HK-2 (cell line): ENCODE results near the gene LRRC47.

ENCODE experiments used
- DNase-seq: peaks from one replicate; pipeline ENCODE4 v3.0.0-alpha.2; 2018; ENCODE audit not compliant: unreplicated experiment

LRRC47 gene

GRCh38 chr1:3796215-3797061 is at the start of gene LRRC47:
TSS of gene LRRC47 (minus strand) at chr1:3796498. CDS start at chr1:3796476, 22 bp downstream.
- peak; percentile 94 for DNase-seq

DNA sequence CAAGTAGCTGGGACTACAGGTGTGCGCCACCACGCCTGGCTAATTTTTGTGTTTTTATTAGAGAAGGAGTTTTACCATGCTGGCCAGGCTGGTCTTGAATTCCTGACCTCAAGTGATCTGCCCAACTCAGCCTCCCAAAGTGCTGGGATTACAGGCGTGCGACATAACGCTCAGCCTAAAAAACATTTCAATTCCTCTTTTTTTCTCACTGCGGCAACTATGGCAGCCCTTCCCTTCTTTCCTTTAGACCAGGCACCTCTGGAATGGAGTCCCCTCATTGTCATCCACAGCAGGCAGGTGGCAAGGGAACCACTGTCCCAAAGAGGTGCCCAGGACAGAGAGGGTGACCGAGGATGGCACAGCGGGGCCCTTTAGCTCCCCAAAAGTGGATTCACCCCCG is 46.6 kb upstream of the LRRC47 start:
- DNase-seq: no peak

DNA sequence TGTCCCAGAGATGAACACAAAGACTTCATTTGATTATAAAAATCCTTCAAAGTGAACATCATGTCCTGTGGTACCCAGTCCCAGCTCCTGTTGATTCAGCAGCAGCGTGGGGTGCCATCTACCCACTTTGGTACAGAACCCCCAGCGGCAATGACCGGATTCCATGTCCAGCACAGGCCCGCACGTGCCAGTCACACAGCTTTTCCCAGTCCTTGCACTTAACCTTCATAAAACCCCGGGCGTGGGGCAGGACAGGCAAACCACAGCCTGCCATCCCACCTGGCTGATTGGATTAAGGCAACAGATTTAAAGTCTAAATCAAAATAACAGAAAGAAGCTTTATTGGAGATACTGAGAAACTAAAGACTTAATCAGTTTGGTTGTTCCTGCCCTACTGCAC is 45.2 kb upstream of the LRRC47 start:
- DNase-seq: no peak

GRCh38 chr1:3838788-3839187 is 42.5 kb upstream of the LRRC47 start:
- no peak for DNase-seq

- DNase-seq: no peak
These were observed 41.4 kb upstream of the LRRC47 start for GRCh38 chr1:3837685-3838084.

- no peak for DNase-seq
These were observed 40.9 kb upstream of the LRRC47 start for GRCh38 chr1:3837200-3837599.

GRCh38 chr1:3836421-3836820 is 40.1 kb upstream of the LRRC47 start:
- DNase-seq: no peak

DNA sequence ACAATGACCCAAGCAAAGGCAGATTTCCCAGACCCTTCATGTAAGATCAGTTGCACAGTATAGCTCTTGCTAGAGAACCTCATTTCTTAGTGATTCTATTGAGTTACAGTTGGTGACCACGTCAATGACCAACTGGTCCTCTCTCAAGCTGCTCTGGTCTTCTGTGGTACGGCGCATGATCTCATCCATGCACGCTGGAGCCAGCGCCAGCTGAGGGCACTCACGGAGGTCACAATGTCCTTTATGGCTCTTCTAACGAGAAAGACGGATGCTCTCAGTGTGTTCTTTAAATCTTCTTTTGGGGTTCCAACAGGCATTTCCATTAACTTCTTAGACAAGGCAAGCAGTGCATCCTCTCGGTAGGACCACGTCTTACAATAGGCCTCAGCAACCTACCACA is 38.4 kb upstream of the LRRC47 start:
- DNase-seq: no peak

DNA sequence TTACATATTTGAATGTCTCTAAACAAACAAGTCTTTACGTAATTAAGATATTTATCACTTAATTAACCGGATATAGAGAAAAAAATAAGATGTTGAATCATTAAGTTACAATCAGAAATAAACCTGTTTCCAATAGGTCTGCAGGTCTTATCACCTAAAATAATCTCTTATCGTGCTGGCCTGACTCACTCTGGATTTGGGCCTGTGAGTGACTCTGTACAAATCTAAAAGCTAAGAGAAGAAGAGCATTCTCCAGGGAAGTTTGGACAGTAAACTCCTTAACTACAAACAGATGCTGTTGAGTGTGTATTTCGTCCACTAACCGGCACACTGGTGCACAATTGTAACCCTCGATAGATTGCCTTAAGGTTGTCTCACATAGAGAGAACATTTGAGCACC is 35.4 kb upstream of the LRRC47 start:
- no peak for DNase-seq

DNA sequence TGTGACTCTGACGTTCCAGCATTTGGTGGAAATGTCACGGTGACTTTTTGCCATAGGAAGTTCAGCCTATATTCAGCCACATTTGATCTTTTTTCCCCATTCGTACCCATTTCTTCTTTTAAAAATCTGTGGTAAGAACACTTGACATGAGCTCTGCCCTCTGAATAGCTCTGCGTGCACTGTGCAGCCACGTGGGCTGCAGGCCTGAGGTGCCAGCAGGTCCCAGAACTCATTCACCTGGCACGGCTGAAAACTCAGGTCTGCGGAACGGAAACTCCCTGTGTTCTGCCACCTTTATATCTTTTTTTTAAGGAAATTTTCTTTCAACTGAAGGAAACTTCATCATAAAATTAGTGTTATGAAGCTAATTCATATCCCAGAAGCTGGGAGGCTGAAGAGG is 32.1 kb upstream of the LRRC47 start:
- DNase-seq: no peak

DNA sequence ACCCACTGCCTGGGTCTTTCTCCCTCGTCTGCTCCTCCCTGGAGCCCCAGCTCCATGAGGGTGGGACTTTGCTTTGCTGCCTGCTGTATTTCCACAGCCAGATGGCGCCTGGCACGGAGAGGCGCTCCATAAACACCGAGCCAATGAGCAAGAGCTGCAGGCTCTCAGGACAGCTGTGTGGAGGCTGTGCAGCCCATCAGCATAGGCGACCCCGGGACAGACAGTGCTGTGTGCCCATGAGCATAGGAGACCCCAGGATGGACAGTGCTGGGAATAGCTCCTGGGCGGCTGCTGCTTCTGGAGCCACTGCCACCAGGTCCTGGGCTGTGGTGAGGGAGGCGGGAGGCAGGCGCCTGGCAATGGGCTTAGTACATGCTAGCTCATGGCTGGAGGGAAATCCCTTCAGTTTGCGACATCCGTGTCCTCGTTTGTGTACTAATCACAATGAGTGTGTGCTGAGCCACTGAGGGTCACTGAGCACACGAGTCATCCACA is 31.6 kb upstream of the LRRC47 start:
- DNase-seq: no peak

GRCh38 chr1:3825356-3825755 is 29.1 kb upstream of the LRRC47 start:
- DNase-seq: no peak

DNA sequence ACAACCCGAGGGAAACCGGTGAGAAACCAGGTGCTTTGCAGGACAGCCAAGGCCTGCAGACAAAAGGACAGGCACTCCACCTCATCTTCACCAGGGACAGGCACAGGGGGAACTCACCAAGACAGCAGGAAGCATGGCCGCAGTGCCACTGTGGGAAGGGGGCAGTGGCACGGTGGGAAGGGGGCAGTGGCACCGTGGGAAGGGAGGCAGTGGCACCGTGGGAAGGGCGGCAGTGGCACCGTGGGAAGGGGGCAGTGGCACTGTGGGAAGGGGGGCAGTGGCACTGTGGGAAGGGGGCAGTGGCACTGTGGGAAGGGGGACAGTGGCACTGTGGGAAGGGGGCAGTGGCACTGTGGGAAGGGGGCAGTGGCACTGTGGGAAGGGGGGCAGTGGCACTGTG is 28.4 kb upstream of the LRRC47 start:
- DNase-seq: no peak

- DNase-seq: no peak
These were observed 26.1 kb upstream of the LRRC47 start for GRCh38 chr1:3822421-3822820.

DNA sequence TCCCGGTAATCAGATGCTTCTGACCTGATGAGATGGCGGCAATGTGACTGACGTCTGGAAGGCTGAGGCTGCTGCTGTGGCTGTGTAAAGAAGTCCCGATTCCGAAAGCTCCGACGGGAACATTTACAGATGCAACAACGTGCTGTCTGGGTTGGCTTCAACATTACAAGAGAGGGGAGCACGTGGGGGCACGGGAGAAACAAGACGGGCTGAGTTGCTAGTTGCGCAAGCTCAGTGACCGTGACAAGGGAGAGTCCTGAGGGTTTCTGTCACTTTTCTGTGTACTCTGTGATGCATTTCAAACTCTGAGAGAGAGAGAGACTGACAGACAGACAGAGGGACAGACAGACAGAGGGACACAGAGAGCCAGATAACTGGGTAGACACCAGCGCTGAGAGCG is 25.6 kb upstream of the LRRC47 start:
- DNase-seq: no peak

GRCh38 chr1:3821447-3821846 is 25.1 kb upstream of the LRRC47 start:
- no peak for DNase-seq

- DNase-seq: no peak
These were observed 24.7 kb upstream of the LRRC47 start for GRCh38 chr1:3821004-3821403.

- no peak for DNase-seq
These were observed 24.0 kb upstream of the LRRC47 start for GRCh38 chr1:3820316-3820715.

DNA sequence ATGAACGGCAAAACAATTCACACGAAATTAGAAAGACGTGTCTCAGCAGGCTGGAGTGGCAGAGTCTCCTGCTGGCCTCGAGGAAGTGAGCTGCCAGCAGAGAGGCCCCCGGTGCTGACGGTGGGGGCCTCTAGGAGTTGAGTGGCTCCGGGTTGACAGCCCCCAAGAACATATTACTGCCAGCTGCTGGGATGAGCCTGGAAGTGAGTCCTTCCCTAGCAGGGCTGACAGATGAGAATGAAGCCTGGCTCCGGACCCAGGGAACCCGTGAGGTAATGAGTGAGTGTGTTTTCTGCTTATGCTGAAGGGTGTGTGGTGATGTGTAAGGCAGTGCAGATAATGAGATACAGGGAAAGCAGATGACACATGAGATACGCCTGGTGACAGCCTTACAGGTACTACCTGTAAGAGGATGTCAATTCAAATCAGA is 23.5 kb upstream of the LRRC47 start:
- DNase-seq: no peak

GRCh38 chr1:3817821-3818597 is 21.7 kb upstream of the LRRC47 start:
- DNase-seq: no peak

- DNase-seq: no peak
These were observed 20.9 kb upstream of the LRRC47 start for GRCh38 chr1:3817138-3817740.

GRCh38 chr1:3816331-3817137 is 20.2 kb upstream of the LRRC47 start:
- no peak for DNase-seq
